B cell (primary cell): Measurements from ENCODE around the gene CEPT1. TPM values are rescaled to one million over a fixed set of nuclear protein-coding genes. Genes with fewer than 3 reads are reported as not detected.
A peak's percentile ranks its signal among the peaks of the same experiment; 100 is the strongest.

ENCODE experiments used
- ATAC-seq: fragments of 200-7000 bp; cut with Tn5 transposase; one replicate; pipeline ENCODE4 v1.10.0; 2021; ENCODE audit warnings: low read depth, mild to moderate bottlenecking, moderate number of reproducible peaks, moderate library complexity
- CTCF ChIA-PET: fragments of 350-600 bp; sonication (Branson Sonifier 250); formaldehyde crosslinking; loops from one replicate; lab custom pipeline; 2021; ENCODE audit warnings: antibody characterized with exemption, inconsistent platforms; lab: Charles Lee
- POLR2A ChIA-PET: fragments of 350-600 bp; sonication (Branson Sonifier 250); formaldehyde crosslinking; loops from one replicate; lab custom pipeline; 2021; ENCODE audit warnings: antibody characterized with exemption; lab: Charles Lee
- DNase-seq: peaks from one replicate; pipeline ENCODE4 v3.0.0; 2013
- H2AFZ ChIP-seq: 2 replicates; pipeline ENCODE4 v1.6.1; 2012; ENCODE audit warnings: mild to moderate bottlenecking, low read depth, low read length; ENCODE audit not compliant: insufficient read depth, poor library complexity, severe bottlenecking
- H3K27ac ChIP-seq, 2 donors: 1 replicate in 1 of 2; 2 replicates in 1 of 2; pipeline ENCODE4 v1.5.1; 2012 to 2013; ENCODE audit warnings: low read length in 2 of 2, mild to moderate bottlenecking in 2 of 2, moderate library complexity in 1 of 2
- H3K27me3 ChIP-seq, 4 experiments: fragments of 200-600 bp in 1 of 4; sonication (generic) in 1 of 4; replicated peaks in 1 of 4; 1 replicate in 2 of 4; 2 replicates in 2 of 4; pipeline versions ENCODE4 v1.6.1 to v1.7.0; 2013 to 2016; ENCODE audit warnings: low read length in 3 of 4, mild to moderate bottlenecking in 2 of 4, mixed read lengths in 1 of 4, moderate library complexity in 1 of 4; ENCODE audit not compliant: insufficient read depth in 4 of 4, control insufficient read depth in 3 of 4; ENCODE audit errors: control extremely low read depth in 1 of 4
- H3K36me3 ChIP-seq, 2 experiments: replicated peaks in 1 of 2; 1 replicate in 1 of 2; 2 replicates in 1 of 2; pipeline versions ENCODE4 v1.6.1 to v1.7.1; 2013; ENCODE audit warnings: low read length in 1 of 2; ENCODE audit not compliant: insufficient read depth in 2 of 2, control insufficient read depth in 1 of 2; ENCODE audit errors: control extremely low read depth in 1 of 2, extremely low read depth in 1 of 2
- H3K4me1 ChIP-seq, 2 donors: fragments of 200-600 bp in 1 of 2; sonication (generic) in 1 of 2; 1 replicate in 1 of 2; 2 replicates in 1 of 2; pipeline versions ENCODE4 v1.5.1 to v1.6.1; 2013 to 2017; ENCODE audit warnings: low read length in 2 of 2; ENCODE audit not compliant: control insufficient read depth in 2 of 2, insufficient read depth in 2 of 2
- H3K4me2 ChIP-seq: replicated peaks from 2 replicates; pipeline ENCODE3; 2012; ENCODE audit warnings: mild to moderate bottlenecking, low read depth, low read length; ENCODE audit not compliant: poor library complexity, severe bottlenecking
- H3K4me3 ChIP-seq, 5 experiments: fragments of 200-600 bp in 1 of 5; sonication (generic) in 1 of 5; 1 replicate in 3 of 5; 2 replicates in 2 of 5; pipeline versions ENCODE4 v1.5.1 to v1.7.0; 2011 to 2016; ENCODE audit warnings: low read length in 4 of 5, mild to moderate bottlenecking in 4 of 5, low read depth in 2 of 5, control low read depth in 1 of 5, moderate library complexity in 1 of 5; ENCODE audit not compliant: insufficient read depth in 1 of 5; ENCODE audit errors: control extremely low read depth in 1 of 5, extremely low read depth in 1 of 5
- H3K79me2 ChIP-seq: fragments of 200-600 bp; sonication (generic); one replicate; pipeline ENCODE4 v1.6.0; 2016; ENCODE audit warnings: low read length; ENCODE audit not compliant: control insufficient read depth, insufficient read depth
- H3K9ac ChIP-seq: fragments of 200-600 bp; sonication (generic); 2 replicates; pipeline ENCODE4 v1.6.1; 2017; ENCODE audit warnings: mild to moderate bottlenecking, low read length, moderate library complexity
- H3K9me3 ChIP-seq, 3 donors: one replicate each; pipeline versions ENCODE4 v1.6.1 to v1.7.1; 2013; ENCODE audit warnings: low read length in 2 of 3; ENCODE audit not compliant: control insufficient read depth in 2 of 3, insufficient read depth in 1 of 3; ENCODE audit errors: control extremely low read depth in 1 of 3
- H4K20me1 ChIP-seq: 2 replicates; pipeline ENCODE4 v1.6.0; 2012; ENCODE audit warnings: mild to moderate bottlenecking, low read length; ENCODE audit not compliant: insufficient read depth, control insufficient read depth, poor library complexity, severe bottlenecking
- H3K27ac Mint-ChIP-seq: one replicate; pipeline ENCODE4 v1.8.0; 2021; ENCODE audit warnings: mixed read lengths
- H3K27me3 Mint-ChIP-seq: one replicate; pipeline ENCODE4 v1.8.0; 2021; ENCODE audit warnings: mixed read lengths
- H3K4me1 Mint-ChIP-seq: one replicate; pipeline ENCODE4 v1.8.0; 2021; ENCODE audit warnings: mixed read lengths
- H3K4me3 Mint-ChIP-seq: one replicate; pipeline ENCODE4 v1.8.0; 2021; ENCODE audit warnings: mixed read lengths
- H3K9me3 Mint-ChIP-seq: one replicate; pipeline ENCODE4 v1.8.0; 2022; ENCODE audit warnings: mixed read lengths; ENCODE audit not compliant: insufficient read depth
- EZH2 ChIP-seq: IDR thresholded peaks from 2 replicates; pipeline ENCODE4 v1.6.1; 2012; ENCODE audit warnings: borderline replicate concordance, low read depth, mild to moderate bottlenecking, moderate library complexity, low read length; ENCODE audit not compliant: insufficient read depth, poor library complexity, severe bottlenecking
- WGBS: methylation state at CpG from one replicate; pipeline ENCODE4 v1.1.5; 2013; ENCODE audit warnings: missing lambda C conversion rate; ENCODE audit not compliant: insufficient coverage; 5-methylcytosine and 5-hydroxymethylcytosine counted together
- intact Hi-C: fragments of 100-400 bp; cut with micrococcal nuclease; formaldehyde crosslinking; loops from one replicate; pipeline ENCODE4 v1.10.0; 2022
- polyA plus RNA-seq: library from polyadenylated mRNA; depleted of rRNA; stranded (reverse); fragments of >200 nt; gene quantifications from 2 replicates; pipeline ENCODE4 v1.2.3, GENCODE V29; 2012
- total RNA-seq, 2 donors: library from RNA; stranded (reverse); fragments of 120-200 nt in 1 of 2; gene quantifications; 1 replicate in 1 of 2; 2 replicates in 1 of 2; pipeline versions ENCODE4 v1.2.3 to v1.2.4, GENCODE V29; 2013 to 2022
- TF ChIP-seq, protein P1 (sequence below): fragments of 200-600 bp; IDR thresholded peaks from one replicate; pipeline ENCODE4 v1.8.0; 2022; ENCODE audit warnings: antibody characterized with exemption, mild to moderate bottlenecking

CEPT1 gene
- total and polyA plus RNA-seq, 2 donors (not counting 1 experiment from before 2014, with no cell fraction given) = 47.1 to 83.5 TPM

DNA sequence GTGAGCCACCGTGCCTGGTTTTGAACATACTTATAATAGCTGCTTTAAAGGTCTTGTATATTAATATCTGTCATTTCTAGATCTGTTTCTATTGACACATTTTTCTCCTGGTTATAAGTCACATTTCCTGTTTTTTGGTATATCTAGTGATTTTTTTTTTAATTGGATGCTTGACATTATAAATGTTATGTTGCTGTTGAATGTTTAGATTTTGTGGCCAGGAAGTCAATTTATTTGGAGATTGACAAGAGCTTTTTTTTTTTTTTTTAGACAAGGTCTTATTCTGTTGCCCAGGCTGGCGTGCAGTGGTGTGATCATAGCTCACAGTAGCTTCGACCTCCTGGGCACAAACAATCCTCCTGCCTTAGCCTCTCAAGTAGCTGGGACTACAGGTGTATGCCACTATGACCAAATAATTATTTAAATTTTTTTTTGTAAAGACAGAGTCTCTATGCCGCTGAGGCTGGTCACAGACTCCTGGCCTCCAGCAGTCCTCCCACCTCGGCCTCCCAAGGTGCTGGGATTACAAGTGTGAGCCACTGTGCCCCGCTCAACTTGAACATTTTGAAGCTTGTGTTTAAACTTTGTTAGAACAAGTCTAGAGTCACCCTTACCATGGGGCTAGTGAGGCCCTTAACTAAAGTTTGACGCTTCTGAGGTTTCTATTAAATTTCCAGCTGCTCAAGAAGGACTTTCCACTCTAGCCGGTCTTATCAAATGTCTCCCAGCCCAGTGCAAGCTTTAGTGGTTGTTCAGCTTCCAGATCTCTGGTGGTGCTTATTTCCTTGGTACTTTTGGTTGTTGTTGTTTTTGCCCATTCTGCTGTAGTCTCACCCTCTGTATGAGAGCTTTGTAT, 78.9 kb downstream of the CEPT1 start:
- H3K4me2 ChIP-seq = peak overlapping the region; percentile 58
- no peaks in the 10 kb centered on the region for H3K36me3 ChIP-seq
- ChIA-PET POLR2A (interaction anchor here (0.6 to 8.3 kb wide), 5 partner anchors 11 to 87 kb away, joined by 3 to 138 read pairs (median 4); partner anchors contain the start of gene DENND2D), CTCF (interaction anchor here (1.1 to 10.9 kb wide), 15 partner anchors 13 to 289 kb away, joined by 3 to 205 read pairs (median 7); partner anchors contain the start of genes CEPT1, DENND2D and DRAM2)
- H3K9me3 ChIP-seq = no peaks in the 10 kb centered on the region
- H3K27me3 Mint-ChIP-seq = no peaks in the 10 kb centered on the region
- no peaks in the 10 kb centered on the region for H3K27me3 ChIP-seq
- DNase-seq = no peak
- H3K4me1 ChIP-seq = peaks cover 97% of the 10 kb centered on the region in 2 donors
- intact Hi-C loops = loop anchor here (5.0 to 10.0 kb wide), 3 partner anchors 347 to 547 kb away; partner anchors contain the start of genes CD53 and KCNA3
- TF ChIP-seq, protein P1, sequence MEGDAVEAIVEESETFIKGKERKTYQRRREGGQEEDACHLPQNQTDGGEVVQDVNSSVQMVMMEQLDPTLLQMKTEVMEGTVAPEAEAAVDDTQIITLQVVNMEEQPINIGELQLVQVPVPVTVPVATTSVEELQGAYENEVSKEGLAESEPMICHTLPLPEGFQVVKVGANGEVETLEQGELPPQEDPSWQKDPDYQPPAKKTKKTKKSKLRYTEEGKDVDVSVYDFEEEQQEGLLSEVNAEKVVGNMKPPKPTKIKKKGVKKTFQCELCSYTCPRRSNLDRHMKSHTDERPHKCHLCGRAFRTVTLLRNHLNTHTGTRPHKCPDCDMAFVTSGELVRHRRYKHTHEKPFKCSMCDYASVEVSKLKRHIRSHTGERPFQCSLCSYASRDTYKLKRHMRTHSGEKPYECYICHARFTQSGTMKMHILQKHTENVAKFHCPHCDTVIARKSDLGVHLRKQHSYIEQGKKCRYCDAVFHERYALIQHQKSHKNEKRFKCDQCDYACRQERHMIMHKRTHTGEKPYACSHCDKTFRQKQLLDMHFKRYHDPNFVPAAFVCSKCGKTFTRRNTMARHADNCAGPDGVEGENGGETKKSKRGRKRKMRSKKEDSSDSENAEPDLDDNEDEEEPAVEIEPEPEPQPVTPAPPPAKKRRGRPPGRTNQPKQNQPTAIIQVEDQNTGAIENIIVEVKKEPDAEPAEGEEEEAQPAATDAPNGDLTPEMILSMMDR = no peak
- no peak for TF ChIP-seq EZH2
- H3K9ac ChIP-seq = peak overlapping the region; percentile 27
- H3K27ac ChIP-seq = peak overlapping the region; percentile 68 to 92
- peaks cover 94% of the 10 kb centered on the region for H3K4me1 Mint-ChIP-seq
- no peaks in the 10 kb centered on the region for H4K20me1 ChIP-seq
- H3K4me3 Mint-ChIP-seq = peak overlapping the region; percentile 82
- H3K79me2 ChIP-seq = no peaks in the 10 kb centered on the region
- ATAC-seq = no peak
- H3K9me3 Mint-ChIP-seq = peaks cover 2% of the 10 kb centered on the region
- H3K4me3 ChIP-seq = peak overlapping the region in 1 of 5 experiments; percentile 21
- H3K27ac Mint-ChIP-seq = peak overlapping the region; percentile 95
- 50% methylated on average over 2 of the region's 8 CpGs for WGBS
- no peak overlapping the region for H2AFZ ChIP-seq
